Measurements from ENCODE around the gene SLC25A51. TPM values are rescaled to one million over a fixed set of nuclear protein-coding genes. Genes with fewer than 3 reads are reported as not detected.

SLC25A51 gene
- total and polyA plus RNA-seq, 2 experiments from 2014 or later = 10.4 to 29.2 TPM

DNA sequence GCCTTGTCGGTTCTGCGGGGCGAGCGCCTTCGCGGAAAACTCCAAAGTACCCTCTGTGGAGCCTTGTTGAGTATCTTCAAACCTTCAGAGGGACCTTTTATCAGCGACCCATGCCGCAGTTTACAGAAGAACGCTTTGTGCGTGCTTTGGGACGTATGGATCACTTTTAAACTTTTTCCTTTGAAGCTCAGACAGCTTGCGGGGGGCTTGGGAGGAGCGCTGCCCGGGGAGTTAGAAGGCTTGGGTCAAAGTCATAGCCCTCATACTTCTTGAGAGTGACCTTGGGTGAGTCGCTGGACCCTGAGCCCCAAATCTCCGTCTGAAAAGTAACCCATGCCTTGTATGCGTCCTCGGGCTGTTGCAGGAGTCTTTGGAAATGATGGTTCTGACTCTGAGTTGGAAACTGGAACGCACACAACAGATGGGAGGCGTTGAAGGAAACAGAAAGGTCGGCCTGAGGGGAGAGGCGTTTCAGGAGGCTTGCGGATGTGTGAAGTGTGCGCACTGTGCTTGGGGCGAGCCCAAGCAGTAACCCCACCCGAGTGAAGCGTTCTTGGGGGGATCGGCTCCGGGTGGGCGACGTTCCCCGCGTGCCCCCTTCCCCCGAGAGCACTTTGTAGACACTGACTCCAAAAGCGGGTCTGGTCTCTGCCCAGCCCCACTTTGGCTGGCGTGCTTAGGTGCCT lies 661 bp upstream of the SLC25A51 start:
- WGBS (ENCODE audit: low lambda C conversion rate, missing lambda C conversion rate) = 59% methylated on average over 36 of the region's 36 CpGs
- Histone ChIP-seq H3K27ac (peak overlapping the region; percentile 96), H3K4me2 (peak overlapping the region; percentile 88), H4K20me1 (ENCODE audit: insufficient read depth, poor library complexity, severe bottlenecking) (peaks cover 2% of the 10 kb centered on the region), H3K27me3 (no peaks in the 10 kb centered on the region), H3K4me1 (ENCODE audit: insufficient read depth) (peaks cover 17% of the 10 kb centered on the region), H3K9me3 (ENCODE audit: low read depth) (no peaks in the 10 kb centered on the region), H3K36me3 (replicated peaks; ENCODE audit: insufficient read depth, low read depth) (no peaks in the 10 kb centered on the region), H3K9me2 (replicated peaks; ENCODE audit: insufficient read depth) (no peaks in the 10 kb centered on the region), H2AFZ (peak overlapping the region; percentile 99), H3K4me3 (peak overlapping the region; percentile 94), H3K79me2 (peaks cover 33% of the 10 kb centered on the region)
- DNase-seq (ENCODE audit: low spot score) = no peak
- no peak for TF ChIP-seq EZH2 (IDR thresholded peaks at IDR 0.05; ENCODE audit: borderline replicate concordance)
- no peak for TF ChIP-seq EZH2phosphoT487 (IDR thresholded peaks at IDR 0.05; ENCODE audit: low read depth, severe bottlenecking, unreplicated experiment)
- TF ChIP-seq, protein P1, sequence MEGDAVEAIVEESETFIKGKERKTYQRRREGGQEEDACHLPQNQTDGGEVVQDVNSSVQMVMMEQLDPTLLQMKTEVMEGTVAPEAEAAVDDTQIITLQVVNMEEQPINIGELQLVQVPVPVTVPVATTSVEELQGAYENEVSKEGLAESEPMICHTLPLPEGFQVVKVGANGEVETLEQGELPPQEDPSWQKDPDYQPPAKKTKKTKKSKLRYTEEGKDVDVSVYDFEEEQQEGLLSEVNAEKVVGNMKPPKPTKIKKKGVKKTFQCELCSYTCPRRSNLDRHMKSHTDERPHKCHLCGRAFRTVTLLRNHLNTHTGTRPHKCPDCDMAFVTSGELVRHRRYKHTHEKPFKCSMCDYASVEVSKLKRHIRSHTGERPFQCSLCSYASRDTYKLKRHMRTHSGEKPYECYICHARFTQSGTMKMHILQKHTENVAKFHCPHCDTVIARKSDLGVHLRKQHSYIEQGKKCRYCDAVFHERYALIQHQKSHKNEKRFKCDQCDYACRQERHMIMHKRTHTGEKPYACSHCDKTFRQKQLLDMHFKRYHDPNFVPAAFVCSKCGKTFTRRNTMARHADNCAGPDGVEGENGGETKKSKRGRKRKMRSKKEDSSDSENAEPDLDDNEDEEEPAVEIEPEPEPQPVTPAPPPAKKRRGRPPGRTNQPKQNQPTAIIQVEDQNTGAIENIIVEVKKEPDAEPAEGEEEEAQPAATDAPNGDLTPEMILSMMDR (IDR thresholded peaks at IDR 0.05; ENCODE audit: poor library complexity) = no peak

DNA sequence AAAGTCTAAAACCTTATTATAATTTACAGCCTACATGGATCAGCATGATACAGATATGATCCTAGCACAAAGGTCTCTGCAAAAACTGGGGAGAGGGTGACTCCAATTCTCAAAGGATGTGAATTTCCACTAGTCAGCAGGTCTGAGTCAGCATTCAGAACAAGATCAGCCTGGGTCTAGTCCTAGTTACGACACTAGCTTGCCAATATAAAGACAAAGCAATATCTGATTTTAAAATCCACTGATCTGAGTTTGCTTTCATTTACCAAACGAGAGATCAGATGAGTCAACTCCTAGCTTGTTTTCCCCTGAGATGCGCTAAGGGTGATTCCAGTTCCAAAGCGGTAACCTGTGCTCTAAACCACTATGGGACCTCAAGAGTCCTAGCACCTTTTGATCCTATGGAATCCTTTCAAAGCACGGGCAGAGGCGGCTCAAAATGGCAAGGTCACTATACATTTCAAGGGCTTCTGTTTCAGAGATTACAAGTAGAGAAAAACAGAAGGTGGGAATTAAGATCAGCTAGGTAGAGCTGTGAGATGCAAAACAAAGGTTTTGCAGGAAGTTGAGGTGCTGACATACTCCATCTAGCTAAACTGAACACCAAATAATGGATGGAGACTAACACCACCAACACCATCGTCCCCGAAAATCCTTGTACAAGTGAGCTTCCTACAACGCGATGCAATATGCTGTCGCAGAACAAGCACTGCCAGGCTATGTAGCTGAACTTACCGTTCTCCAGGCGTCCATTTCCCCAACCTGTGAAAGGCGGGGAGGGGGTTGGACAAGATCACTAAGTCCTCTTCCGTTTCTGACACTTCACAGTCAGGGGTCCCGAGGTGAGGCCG lies 906 bp downstream of the SLC25A51 start:
- Histone ChIP-seq H3K9me2 (replicated peaks; ENCODE audit: insufficient read depth) (no peaks in the 10 kb centered on the region), H4K20me1 (ENCODE audit: insufficient read depth, poor library complexity, severe bottlenecking) (peaks cover 2% of the 10 kb centered on the region), H3K79me2 (peaks cover 45% of the 10 kb centered on the region), H3K4me1 (ENCODE audit: insufficient read depth) (peaks cover 17% of the 10 kb centered on the region), H3K27me3 (no peaks in the 10 kb centered on the region), H3K9me3 (ENCODE audit: low read depth) (no peaks in the 10 kb centered on the region), H3K4me2 (peak overlapping the region; percentile 88), H3K4me3 (peak overlapping the region; percentile 94), H2AFZ (peak overlapping the region; percentile 99), H3K36me3 (replicated peaks; ENCODE audit: insufficient read depth, low read depth) (no peaks in the 10 kb centered on the region), H3K27ac (peak overlapping the region; percentile 96)
- 6% methylated on average over 17 of the region's 17 CpGs for WGBS (ENCODE audit: low lambda C conversion rate, missing lambda C conversion rate)
- no peak for TF ChIP-seq EZH2 (IDR thresholded peaks at IDR 0.05; ENCODE audit: borderline replicate concordance)
- TF ChIP-seq EZH2phosphoT487 (IDR thresholded peaks at IDR 0.05; ENCODE audit: low read depth, severe bottlenecking, unreplicated experiment) = no peak
- TF ChIP-seq, protein P1 (IDR thresholded peaks at IDR 0.05; ENCODE audit: poor library complexity) = no peak
- peak; percentile 61 for DNase-seq (ENCODE audit: low spot score)

DNA sequence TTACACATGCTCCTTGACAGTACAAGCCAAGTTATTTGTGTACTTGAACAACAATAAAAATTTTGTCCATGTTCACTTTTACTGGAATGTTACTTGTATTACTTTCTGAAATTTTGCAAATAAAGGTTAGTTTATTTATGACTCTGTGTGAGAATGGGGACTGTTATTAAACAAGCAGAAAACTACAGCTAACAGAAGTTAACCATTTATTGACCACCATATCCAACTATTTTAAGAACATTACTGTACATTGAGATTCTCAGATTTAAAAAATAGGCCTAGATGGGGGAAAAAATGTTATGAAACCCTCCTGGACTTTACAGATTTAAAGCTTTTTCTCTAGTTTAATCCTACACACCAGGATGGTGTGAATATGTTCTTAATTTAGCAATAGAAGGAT lies 1.8 kb downstream of the SLC25A51 start:
- no peak for DNase-seq (ENCODE audit: low spot score)
- Histone ChIP-seq H3K9me3 (ENCODE audit: low read depth) (no peaks in the 10 kb centered on the region), H2AFZ (no peak overlapping the region), H4K20me1 (ENCODE audit: insufficient read depth, poor library complexity, severe bottlenecking) (peaks cover 2% of the 10 kb centered on the region), H3K4me1 (ENCODE audit: insufficient read depth) (peaks cover 17% of the 10 kb centered on the region), H3K27me3 (no peaks in the 10 kb centered on the region), H3K27ac (no peak overlapping the region), H3K9me2 (replicated peaks; ENCODE audit: insufficient read depth) (no peaks in the 10 kb centered on the region), H3K79me2 (peaks cover 45% of the 10 kb centered on the region), H3K4me2 (peak overlapping the region; percentile 88), H3K4me3 (no peak overlapping the region), H3K36me3 (replicated peaks; ENCODE audit: insufficient read depth, low read depth) (no peaks in the 10 kb centered on the region)
- TF ChIP-seq, protein P1 (IDR thresholded peaks at IDR 0.05; ENCODE audit: poor library complexity) = no peak
- no peak for TF ChIP-seq EZH2phosphoT487 (IDR thresholded peaks at IDR 0.05; ENCODE audit: low read depth, severe bottlenecking, unreplicated experiment)
